ENCODE measurements around the gene LIPG.

The LIPG gene

DNA sequence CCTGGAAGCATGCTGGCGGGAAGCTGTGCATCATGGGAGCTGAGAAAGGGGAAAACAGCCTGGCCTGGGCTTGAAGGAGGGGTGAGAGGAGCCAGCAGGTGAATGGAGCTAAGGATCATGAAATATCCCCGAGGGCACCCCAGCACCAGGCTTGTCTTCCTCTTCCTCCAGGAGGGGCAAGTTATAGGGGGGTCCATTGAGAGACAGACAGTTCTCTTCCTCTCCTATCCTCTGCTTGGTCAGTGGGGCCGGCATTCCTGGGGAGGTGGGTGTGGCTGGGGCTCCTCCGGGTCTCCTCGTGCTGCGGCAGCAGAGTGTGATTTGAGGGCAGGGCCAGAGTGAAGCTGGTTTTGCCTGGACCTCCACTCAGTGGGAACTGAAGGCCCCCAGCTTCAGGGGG, 78.9 kb downstream of the LIPG start:
- DNase-seq: no peak

DNA sequence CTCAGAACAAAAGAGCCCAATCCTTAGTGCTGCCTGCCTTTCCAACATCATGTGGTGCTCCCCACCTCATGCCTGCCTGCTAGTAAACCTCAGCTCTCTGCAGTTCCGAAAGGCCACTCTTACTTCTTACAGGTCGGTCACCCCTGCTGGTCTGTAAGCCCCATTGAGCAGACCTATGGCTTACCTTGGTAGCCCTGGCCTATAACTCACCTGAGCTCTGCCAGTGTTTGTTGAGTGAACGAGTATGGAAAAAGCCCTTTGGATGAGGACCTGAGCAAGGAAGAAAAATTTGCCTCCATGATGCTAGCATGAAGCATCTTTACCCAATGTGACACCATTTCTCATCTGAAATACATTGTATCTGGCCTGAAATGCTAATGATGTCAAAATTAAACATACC, 83.3 kb downstream of the LIPG start:
- DNase-seq: no peak

DNA sequence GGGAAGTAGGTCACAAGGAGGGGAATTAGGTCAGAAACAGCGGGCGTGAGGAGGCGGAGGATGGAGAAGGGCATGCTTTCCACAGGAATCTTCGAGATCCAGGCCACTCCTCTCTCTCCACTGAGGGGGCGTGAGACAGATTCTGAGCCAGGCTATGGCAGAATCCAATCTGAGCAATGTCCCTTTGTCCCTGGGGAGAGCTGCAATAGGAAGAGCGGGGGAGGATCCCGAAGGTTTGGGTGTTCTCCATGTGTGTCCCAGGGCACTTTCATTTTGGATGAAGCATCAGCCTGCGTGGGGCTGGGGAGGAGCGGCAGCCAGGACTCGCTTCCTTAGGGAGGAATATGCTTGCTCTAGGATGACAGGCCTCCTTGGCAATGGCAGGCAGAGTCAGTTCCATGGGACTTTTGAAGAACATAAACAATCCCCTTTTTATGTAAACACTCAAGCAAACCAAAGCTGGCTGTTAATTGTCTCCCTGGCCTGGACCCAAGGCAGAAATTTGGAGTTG, 84.0 kb downstream of the LIPG start:
- DNase-seq: no peak

DNA sequence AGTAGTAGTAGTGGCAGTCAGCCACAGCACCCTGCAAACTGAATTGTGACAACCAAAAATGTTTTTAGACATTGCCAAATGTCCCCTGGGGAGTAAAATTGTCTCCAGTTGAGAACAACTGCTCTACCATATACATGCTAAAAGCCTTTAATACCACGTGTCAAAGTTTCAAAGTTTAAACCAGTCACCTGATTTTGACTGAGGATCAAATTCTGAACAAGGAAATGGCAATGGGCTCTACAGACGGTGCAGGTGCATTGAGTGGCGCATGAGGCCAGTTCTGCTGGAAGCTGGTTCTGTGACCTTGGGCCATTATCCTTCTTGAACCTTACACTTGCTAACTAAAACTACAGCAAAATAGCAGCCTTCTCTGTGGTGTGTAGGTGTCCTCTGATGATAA, 85.0 kb downstream of the LIPG start:
- no peak for DNase-seq

DNA sequence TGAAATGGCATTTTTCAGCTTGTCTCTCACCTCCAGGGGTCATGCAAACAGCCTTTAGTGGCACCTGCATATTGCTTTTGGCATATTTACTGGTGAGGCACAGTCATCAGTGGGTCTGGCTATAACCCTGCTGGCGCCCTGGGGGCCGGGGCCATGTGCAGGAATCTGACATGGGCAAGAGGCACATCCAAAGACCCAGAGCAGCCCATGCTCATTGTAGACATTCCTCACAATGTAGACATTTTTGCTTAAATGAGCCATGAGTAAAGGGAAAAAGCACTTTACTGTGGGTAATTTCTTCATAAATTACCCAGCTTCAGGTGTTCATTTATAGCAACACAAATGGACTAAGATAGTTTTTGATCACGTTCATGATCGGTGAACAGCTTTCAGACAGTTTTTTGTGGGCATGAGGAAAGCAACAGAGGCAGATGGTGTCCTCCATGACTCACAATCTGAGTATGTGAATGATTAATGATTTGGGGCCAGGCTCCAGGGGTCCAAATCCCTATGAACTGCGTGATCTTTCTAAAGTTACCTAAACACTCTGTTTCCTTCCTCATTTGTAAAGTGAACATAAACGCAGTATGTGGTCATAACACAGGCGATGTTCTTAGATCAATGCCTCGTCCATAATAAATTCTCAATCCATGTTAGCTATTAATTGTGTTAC, 85.8 kb downstream of the LIPG start:
- no peak for DNase-seq

DNA sequence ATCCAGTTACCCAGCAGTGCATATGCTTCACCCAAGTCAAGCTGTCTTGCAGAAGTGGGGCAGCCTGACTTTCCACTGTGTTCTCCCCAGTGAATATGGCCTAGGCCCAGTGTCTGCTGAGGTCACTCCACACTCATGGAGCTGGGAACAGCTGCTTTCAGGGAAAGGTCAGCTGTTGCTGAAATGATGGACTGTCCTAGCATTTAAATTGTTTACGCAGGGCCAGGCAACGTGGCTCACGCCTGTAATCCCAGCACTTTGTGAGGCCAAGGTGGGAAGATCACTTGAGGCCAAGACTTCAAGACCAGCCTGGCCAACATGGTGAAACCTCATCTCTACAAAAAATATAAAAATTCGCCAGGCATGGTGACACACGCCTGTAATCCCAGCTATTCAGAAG, 86.5 kb downstream of the LIPG start:
- no peak for DNase-seq
